ENCODE data around the gene RAD23A.

The RAD23A gene

GRCh38 chr19:12930002-12930645 lies 15.5 kb upstream of the RAD23A start:
- 0 out of 2 replicates have a peak overlapping the region, but pooled peaks have one; percentile 2 for H3K27ac ChIP-seq
- ChIA-PET CTCF (no interaction called here), POLR2A (ENCODE audit: low non-redundant PET) (no interaction called here)
- no peak for TF ChIP-seq CTCF (conservative IDR thresholded peaks at IDR 0.05; ENCODE audit: low read depth)
- DNase-seq (ENCODE audit: low spot score) = no peak

- CTCF ChIA-PET = no interaction called here
- no peak for TF ChIP-seq CTCF (conservative IDR thresholded peaks at IDR 0.05; ENCODE audit: low read depth)
- no peak for DNase-seq (ENCODE audit: low spot score)
- POLR2A ChIA-PET (ENCODE audit: low non-redundant PET) = interaction anchor here (0.6 kb wide), 2 partner anchors 10 to 11 kb away, joined by 4 to 5 read pairs; no protein-coding TSS in a partner anchor
- peak overlapping the region; percentile 75 for H3K27ac ChIP-seq
Measured at GRCh38 chr19:12932392-12933286, 13.0 kb upstream of the RAD23A start.

GRCh38 chr19:12933287-12934072 lies 12.2 kb upstream of the RAD23A start, which contains the start of gene FARSA:
Gene FARSA, minus strand, starts transcription at chr19:12933711. Its CDS starts 15 bp downstream, at chr19:12933696.
- CTCF ChIA-PET = no interaction called here
- DNase-seq (ENCODE audit: low spot score) = peak; percentile 91
- TF ChIP-seq CTCF (conservative IDR thresholded peaks at IDR 0.05; ENCODE audit: low read depth) = no peak
- peak within 1 kb of the TSS; percentile 75 for H3K27ac ChIP-seq
- POLR2A ChIA-PET (ENCODE audit: low non-redundant PET) = interaction anchor here (0.6 kb wide), 2 partner anchors 9 to 10 kb away, joined by 3 to 4 read pairs; no protein-coding TSS in a partner anchor

GRCh38 chr19:12935071-12935470 lies 10.6 kb upstream of the RAD23A start:
- DNase-seq (ENCODE audit: low spot score) = no peak

GRCh38 chr19:12936582-12936981 lies 9.1 kb upstream of the RAD23A start:
- DNase-seq (ENCODE audit: low spot score) = no peak
- ChIA-PET POLR2A (ENCODE audit: low non-redundant PET) (no interaction called here), CTCF (no interaction called here)
- TF ChIP-seq CTCF (conservative IDR thresholded peaks at IDR 0.05; ENCODE audit: low read depth) = no peak
- peak overlapping the region; percentile 87 for H3K27ac ChIP-seq

More at GRCh38 chr19:12935071-12935470, 10.6 kb upstream of the RAD23A start:
- no peak overlapping the region for H3K27ac ChIP-seq
- ChIA-PET CTCF (no interaction called here), POLR2A (ENCODE audit: low non-redundant PET) (interaction anchor here (0.6 to 0.7 kb wide), 2 partner anchors 199 to 1619 kb away, joined by 3 to 7 read pairs; no protein-coding TSS in a partner anchor)
- no peak for TF ChIP-seq CTCF (conservative IDR thresholded peaks at IDR 0.05; ENCODE audit: low read depth)
